ENCODE results near the gene TTL. TPM values are rescaled to one million over a fixed set of nuclear protein-coding genes. Genes with fewer than 3 reads are reported as not detected.

TTL gene
- total and polyA plus RNA-seq, 2 of the 13 experiments (the other 11 are each of a cell fraction or from before 2014, with no cell fraction given) = 19.0 to 59.8 TPM

DNA sequence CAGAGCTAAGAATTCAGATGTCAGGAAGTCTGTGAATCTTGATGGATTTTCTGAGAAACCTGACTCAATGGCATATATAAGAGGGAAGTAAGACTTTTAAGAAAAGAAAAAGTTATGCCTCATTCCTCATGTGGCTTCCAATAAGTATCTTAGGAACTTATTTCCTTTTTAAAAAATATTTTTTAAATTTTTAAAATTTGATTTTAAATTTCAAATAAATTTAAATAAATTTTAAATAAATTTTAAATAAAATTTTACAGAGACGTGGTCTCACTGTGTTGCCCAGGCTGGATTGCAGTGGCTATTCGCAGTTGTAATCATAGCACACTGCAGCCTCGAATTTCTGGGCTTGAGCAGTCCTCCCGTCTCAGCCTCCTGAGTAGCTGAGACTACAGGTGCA is 48.8 kb downstream of the TTL start (continued):
- TF ChIP-seq, protein P1, sequence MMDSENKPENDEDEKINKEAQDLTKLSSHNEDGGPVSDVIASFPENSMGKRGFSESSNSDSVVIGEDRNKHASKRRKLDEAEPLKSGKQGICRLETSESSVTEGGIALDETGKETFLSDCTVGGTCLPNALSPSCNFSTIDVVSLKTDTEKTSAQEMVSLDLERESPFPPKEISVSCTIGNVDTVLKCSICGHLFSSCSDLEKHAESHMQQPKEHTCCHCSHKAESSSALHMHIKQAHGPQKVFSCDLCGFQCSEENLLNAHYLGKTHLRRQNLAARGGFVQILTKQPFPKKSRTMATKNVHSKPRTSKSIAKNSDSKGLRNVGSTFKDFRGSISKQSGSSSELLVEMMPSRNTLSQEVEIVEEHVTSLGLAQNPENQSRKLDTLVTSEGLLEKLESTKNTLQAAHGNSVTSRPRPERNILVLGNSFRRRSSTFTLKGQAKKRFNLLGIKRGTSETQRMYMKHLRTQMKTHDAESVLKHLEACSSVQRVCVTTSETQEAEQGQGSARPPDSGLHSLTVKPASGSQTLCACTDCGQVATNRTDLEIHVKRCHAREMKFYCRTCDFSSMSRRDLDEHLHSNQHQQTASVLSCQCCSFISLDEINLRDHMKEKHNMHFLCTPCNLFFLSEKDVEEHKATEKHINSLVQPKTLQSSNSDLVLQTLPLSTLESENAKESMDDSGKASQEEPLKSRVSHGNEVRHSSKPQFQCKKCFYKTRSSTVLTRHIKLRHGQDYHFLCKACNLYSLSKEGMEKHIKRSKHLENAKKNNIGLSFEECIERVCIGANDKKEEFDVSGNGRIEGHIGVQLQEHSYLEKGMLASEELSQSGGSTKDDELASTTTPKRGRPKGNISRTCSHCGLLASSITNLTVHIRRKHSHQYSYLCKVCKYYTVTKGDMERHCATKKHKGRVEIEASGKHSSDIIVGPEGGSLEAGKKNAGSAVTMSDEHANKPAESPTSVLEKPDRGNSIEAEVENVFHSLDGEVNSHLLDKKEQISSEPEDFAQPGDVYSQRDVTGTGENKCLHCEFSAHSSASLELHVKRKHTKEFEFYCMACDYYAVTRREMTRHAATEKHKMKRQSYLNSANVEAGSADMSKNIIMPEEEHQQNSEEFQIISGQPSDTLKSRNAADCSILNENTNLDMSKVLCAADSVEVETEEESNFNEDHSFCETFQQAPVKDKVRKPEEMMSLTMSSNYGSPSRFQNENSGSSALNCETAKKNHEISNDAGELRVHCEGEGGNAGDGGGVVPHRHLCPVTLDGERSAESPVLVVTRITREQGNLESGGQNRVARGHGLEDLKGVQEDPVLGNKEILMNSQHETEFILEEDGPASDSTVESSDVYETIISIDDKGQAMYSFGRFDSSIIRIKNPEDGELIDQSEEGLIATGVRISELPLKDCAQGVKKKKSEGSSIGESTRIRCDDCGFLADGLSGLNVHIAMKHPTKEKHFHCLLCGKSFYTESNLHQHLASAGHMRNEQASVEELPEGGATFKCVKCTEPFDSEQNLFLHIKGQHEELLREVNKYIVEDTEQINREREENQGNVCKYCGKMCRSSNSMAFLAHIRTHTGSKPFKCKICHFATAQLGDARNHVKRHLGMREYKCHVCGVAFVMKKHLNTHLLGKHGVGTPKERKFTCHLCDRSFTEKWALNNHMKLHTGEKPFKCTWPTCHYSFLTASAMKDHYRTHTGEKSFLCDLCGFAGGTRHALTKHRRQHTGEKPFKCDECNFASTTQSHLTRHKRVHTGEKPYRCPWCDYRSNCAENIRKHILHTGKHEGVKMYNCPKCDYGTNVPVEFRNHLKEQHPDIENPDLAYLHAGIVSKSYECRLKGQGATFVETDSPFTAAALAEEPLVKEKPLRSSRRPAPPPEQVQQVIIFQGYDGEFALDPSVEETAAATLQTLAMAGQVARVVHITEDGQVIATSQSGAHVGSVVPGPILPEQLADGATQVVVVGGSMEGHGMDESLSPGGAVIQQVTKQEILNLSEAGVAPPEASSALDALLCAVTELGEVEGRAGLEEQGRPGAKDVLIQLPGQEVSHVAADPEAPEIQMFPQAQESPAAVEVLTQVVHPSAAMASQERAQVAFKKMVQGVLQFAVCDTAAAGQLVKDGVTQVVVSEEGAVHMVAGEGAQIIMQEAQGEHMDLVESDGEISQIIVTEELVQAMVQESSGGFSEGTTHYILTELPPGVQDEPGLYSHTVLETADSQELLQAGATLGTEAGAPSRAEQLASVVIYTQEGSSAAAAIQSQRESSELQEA (CRISPR knock-in tag; IDR thresholded peaks at IDR 0.05; ENCODE audit: not compliant biosample characterization) = no peak
- no peak for TF ChIP-seq ESRRA (CRISPR knock-in tag; IDR thresholded peaks at IDR 0.05; ENCODE audit: low read depth)

DNA sequence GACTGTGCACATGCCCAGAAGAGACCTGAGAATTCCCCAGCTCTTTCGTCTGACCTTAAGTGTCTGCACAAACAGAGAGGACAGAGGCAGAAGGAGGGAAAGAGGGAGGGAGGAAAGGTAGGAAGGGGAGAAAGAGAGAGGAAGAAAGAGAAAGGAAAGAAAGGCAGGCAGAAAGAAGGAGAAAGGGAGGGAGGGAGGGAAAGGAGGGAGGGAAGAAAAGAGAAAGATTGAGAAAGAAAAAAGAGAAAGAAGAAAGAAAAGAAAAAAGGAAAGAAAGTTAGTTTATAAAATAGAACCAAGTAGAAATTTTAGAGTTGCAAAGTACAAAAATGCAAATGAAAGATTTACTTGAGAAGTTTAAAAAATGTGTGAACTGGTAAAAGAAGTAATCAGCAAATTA is 52.9 kb downstream of the TTL start:
- H3K79me2 ChIP-seq (ENCODE audit: insufficient read depth, low read length) = no peaks in the 10 kb centered on the region
- H3K4me3 ChIP-seq (replicated peaks in 1 of 3; ENCODE audit: insufficient read depth in 1 of 3, low read depth in 2 of 3, low read length in 3 of 3) = no peak overlapping the region
- FAIRE-seq (no peak), DNase-seq (ENCODE audit: low spot score) (no peak), ATAC-seq (no peak)
- no peaks in the 10 kb centered on the region for H3K4me1 ChIP-seq (ENCODE audit: insufficient read depth, low read length)
- no peaks in the 10 kb centered on the region for H3K9me3 ChIP-seq (ENCODE audit: low read length)
- intact Hi-C loops (cut with micrococcal nuclease; ENCODE audit: unreplicated experiment) (no loop called here), in situ Hi-C loops (cut with HindIII; ENCODE audit: extremely low pct_ligation_motif_present, low pct_unique_long_range_greater_than_20kb) (no loop called here)
- no peak overlapping the region for H3K4me2 ChIP-seq (ENCODE audit: low read depth, low read length)
- TF ChIP-seq ZSCAN30 (CRISPR knock-in tag; IDR thresholded peaks at IDR 0.05) (no peak), MLLT10 (CRISPR knock-in tag; IDR thresholded peaks at IDR 0.05) (no peak), SIN3B (IDR thresholded peaks at IDR 0.05; ENCODE audit: low read length) (no peak), POLR2G (IDR thresholded peaks at IDR 0.05; ENCODE audit: low read depth, low read length) (no peak), CREM (IDR thresholded peaks at IDR 0.05) (no peak), CREM (CRISPR knock-in tag; IDR thresholded peaks at IDR 0.05) (no peak), CEBPB (IDR thresholded peaks at IDR 0.05; ENCODE audit: borderline replicate concordance, low read depth, low read length) (no peak), ZNF432 (CRISPR knock-in tag; IDR thresholded peaks at IDR 0.05; ENCODE audit: borderline replicate concordance) (no peak), STAG1 (CRISPR knock-in tag; IDR thresholded peaks at IDR 0.05) (no peak), HES4 (CRISPR knock-in tag; IDR thresholded peaks at IDR 0.05; ENCODE audit: borderline replicate concordance) (no peak), HMGA1 (CRISPR knock-in tag; conservative IDR thresholded peaks at IDR 0.05) (no peak), ZNF570 (CRISPR knock-in tag; IDR thresholded peaks at IDR 0.05; ENCODE audit: borderline replicate concordance) (no peak), JUND (CRISPR knock-in tag; IDR thresholded peaks at IDR 0.05) (no peak)
- TF ChIP-seq, protein P2, sequence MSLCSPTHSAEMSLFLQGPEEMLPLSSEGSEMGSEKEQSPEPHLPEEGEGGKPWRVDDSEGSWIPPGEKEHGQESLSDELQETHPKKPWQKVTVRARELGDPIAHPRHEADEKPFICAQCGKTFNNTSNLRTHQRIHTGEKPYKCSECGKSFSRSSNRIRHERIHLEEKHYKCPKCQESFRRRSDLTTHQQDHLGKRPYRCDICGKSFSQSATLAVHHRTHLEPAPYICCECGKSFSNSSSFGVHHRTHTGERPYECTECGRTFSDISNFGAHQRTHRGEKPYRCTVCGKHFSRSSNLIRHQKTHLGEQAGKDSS (CRISPR knock-in tag; IDR thresholded peaks at IDR 0.05; ENCODE audit: borderline replicate concordance, low read depth) = no peak
- no peak overlapping the region for H2AFZ ChIP-seq (ENCODE audit: low read length)
- CTCF ChIA-PET (ENCODE audit: low intra/inter-chr PET ratio, low total read pairs) = no interaction called here
- H3K27me3 ChIP-seq (ENCODE audit: control insufficient read depth in 1 of 2, insufficient read depth in 2 of 2, low read length in 2 of 2) = no peaks in the 10 kb centered on the region
- H3K27ac ChIP-seq (ENCODE audit: extremely low read length, insufficient read depth, low read length) = no peak overlapping the region
- 69% methylated on average over 1 of the region's 1 CpG for WGBS (ENCODE audit: low lambda C conversion rate)
- no peaks in the 10 kb centered on the region for H4K20me1 ChIP-seq (ENCODE audit: insufficient read depth, low read length)
- H3K36me3 ChIP-seq (replicated peaks in 1 of 2; ENCODE audit: control insufficient read depth in 1 of 2, insufficient read depth in 2 of 2, low read length in 2 of 2) = peaks cover 1 to 22% of the 10 kb centered on the region in 2 experiments
- H3K9ac ChIP-seq (ENCODE audit: insufficient read depth, low read depth, low read length) = no peak overlapping the region
- BruUV-seq (replicated peaks) = no TSS peak
- POLR2A ChIA-PET = no interaction called here
